Measurements from ENCODE around the gene ESF1.

The ESF1 gene

DNA sequence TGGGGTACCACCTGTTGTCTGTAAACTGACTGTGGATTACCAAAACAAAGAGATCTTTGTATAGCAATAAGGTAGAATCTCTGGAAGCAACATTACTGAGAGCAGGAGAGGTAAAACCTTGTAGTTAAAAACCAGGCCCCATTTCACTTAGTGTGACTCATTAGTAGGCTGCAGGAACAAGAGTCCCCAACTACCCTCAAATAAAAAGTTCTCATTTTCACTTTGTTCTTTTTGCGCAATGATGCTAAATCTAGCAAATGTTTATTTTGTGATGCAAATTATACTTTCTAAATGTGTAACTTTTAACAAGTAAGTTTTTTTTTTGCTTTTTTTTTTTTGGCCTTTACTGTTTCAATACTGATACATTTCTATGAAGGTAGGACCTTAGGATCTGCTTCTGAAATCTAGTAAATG, 67.1 kb downstream of the ESF1 start:
- no peaks in the 10 kb centered on the region for H3K9me3 ChIP-seq (ENCODE audit: control insufficient read depth, low read length)
- no peaks in the 10 kb centered on the region for H3K27me3 ChIP-seq (ENCODE audit: control insufficient read depth in 1 of 2, insufficient read depth in 1 of 2, low read length in 2 of 2)
- no peak overlapping the region for H3K23ac ChIP-seq (ENCODE audit: low read length in 2 of 2)
- no peak overlapping the region for H2BK15ac ChIP-seq (ENCODE audit: low read depth, poor library complexity, severe bottlenecking)
- no peak overlapping the region for H3K9ac ChIP-seq (ENCODE audit: low read length)
- H2BK120ac ChIP-seq (ENCODE audit: low read depth, low read length), result no peak overlapping the region
- no peak overlapping the region for H4K91ac ChIP-seq (ENCODE audit: low read length)
- no CpG with 5 or more reads among the region's 1 CpG for WGBS
- H3K4me3 ChIP-seq (ENCODE audit: insufficient read depth in 1 of 2, low read depth in 1 of 2, low read length in 2 of 2), result no peak overlapping the region
- H3K36me3 ChIP-seq (ENCODE audit: control insufficient read depth in 1 of 2, insufficient read depth in 2 of 2, low read depth in 1 of 2, low read length in 2 of 2), result peaks cover 13 to 47% of the 10 kb centered on the region in 2 experiments
- no peak overlapping the region for H3K27ac ChIP-seq (ENCODE audit: low read length, poor library complexity, severe bottlenecking)
- H4K8ac ChIP-seq (ENCODE audit: low read length), result no peak overlapping the region
- DNase-seq, result no peak
- no peak overlapping the region for H3K4ac ChIP-seq (ENCODE audit: low read depth in 1 of 2, low read length in 2 of 2)
- no peak overlapping the region for H3K4me2 ChIP-seq (ENCODE audit: low read length, poor library complexity, severe bottlenecking)
- H3K14ac ChIP-seq (ENCODE audit: low read length in 2 of 2), result no peak overlapping the region
- H2AFZ ChIP-seq (ENCODE audit: low read depth, low read length), result no peak overlapping the region
- no peak overlapping the region for H3K18ac ChIP-seq (ENCODE audit: low read depth in 1 of 2, low read length in 2 of 2)
- H2AK5ac ChIP-seq (ENCODE audit: low read length, severe bottlenecking), result no peak overlapping the region
- H3K4me1 ChIP-seq (ENCODE audit: control insufficient read depth, insufficient read depth, low read depth, low read length), result no peaks in the 10 kb centered on the region
- peaks cover 8% of the 10 kb centered on the region for H3K79me1 ChIP-seq (replicated peaks; ENCODE audit: low read length, poor library complexity, severe bottlenecking)
- H2BK12ac ChIP-seq (ENCODE audit: low read length in 2 of 2), result no peak overlapping the region
- no peak overlapping the region for H2BK5ac ChIP-seq (ENCODE audit: low read depth, low read length, poor library complexity, severe bottlenecking)

DNA sequence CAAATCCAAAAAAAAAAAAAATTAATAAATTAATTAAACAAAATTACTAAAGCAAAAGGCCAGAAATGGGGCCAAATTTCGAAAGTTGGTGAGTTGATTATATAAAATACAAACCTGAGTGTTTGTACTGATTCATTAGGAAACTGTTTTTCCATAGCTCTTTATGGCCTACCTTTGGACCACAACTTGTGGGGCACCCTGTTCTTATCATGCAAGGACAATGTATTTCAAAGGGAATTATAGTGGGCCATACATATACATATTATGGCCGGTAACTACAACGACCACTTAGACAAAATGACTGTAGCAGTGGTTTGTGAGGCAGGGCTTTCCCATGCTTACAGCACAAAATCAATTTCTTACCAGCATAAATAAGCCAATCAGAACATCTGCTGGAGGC, 69.5 kb downstream of the ESF1 start:
- no peak overlapping the region for H3K4me3 ChIP-seq (ENCODE audit: insufficient read depth in 1 of 2, low read depth in 1 of 2, low read length in 2 of 2)
- H3K79me1 ChIP-seq (replicated peaks; ENCODE audit: low read length, poor library complexity, severe bottlenecking), result peaks cover 3% of the 10 kb centered on the region
- no peak overlapping the region for H3K4ac ChIP-seq (ENCODE audit: low read depth in 1 of 2, low read length in 2 of 2)
- peaks cover 13 to 43% of the 10 kb centered on the region in 2 experiments for H3K36me3 ChIP-seq (ENCODE audit: control insufficient read depth in 1 of 2, insufficient read depth in 2 of 2, low read depth in 1 of 2, low read length in 2 of 2)
- no peak overlapping the region for H2BK5ac ChIP-seq (ENCODE audit: low read depth, low read length, poor library complexity, severe bottlenecking)
- H4K8ac ChIP-seq (ENCODE audit: low read length), result no peak overlapping the region
- H3K9ac ChIP-seq (ENCODE audit: low read length), result no peak overlapping the region
- H2BK15ac ChIP-seq (ENCODE audit: low read depth, poor library complexity, severe bottlenecking), result no peak overlapping the region
- no peak overlapping the region for H2BK12ac ChIP-seq (ENCODE audit: low read length in 2 of 2)
- H3K9me3 ChIP-seq (ENCODE audit: control insufficient read depth, low read length), result peaks cover 8% of the 10 kb centered on the region
- no peak overlapping the region for H3K23ac ChIP-seq (ENCODE audit: low read length in 2 of 2)
- no peaks in the 10 kb centered on the region for H3K27me3 ChIP-seq (ENCODE audit: control insufficient read depth in 1 of 2, insufficient read depth in 1 of 2, low read length in 2 of 2)
- no peak overlapping the region for H4K91ac ChIP-seq (ENCODE audit: low read length)
- no peak overlapping the region for H3K18ac ChIP-seq (ENCODE audit: low read depth in 1 of 2, low read length in 2 of 2)
- no peak overlapping the region for H3K4me2 ChIP-seq (ENCODE audit: low read length, poor library complexity, severe bottlenecking)
- no peak for DNase-seq
- no peak overlapping the region for H3K14ac ChIP-seq (ENCODE audit: low read length in 2 of 2)
- no peak overlapping the region for H3K27ac ChIP-seq (ENCODE audit: low read length, poor library complexity, severe bottlenecking)
- no peak overlapping the region for H2AFZ ChIP-seq (ENCODE audit: low read depth, low read length)
- no peaks in the 10 kb centered on the region for H3K4me1 ChIP-seq (ENCODE audit: control insufficient read depth, insufficient read depth, low read depth, low read length)
- no peak overlapping the region for H2AK5ac ChIP-seq (ENCODE audit: low read length, severe bottlenecking)
- WGBS, result 98% methylated on average over 2 of the region's 3 CpGs
- H2BK120ac ChIP-seq (ENCODE audit: low read depth, low read length), result no peak overlapping the region

DNA sequence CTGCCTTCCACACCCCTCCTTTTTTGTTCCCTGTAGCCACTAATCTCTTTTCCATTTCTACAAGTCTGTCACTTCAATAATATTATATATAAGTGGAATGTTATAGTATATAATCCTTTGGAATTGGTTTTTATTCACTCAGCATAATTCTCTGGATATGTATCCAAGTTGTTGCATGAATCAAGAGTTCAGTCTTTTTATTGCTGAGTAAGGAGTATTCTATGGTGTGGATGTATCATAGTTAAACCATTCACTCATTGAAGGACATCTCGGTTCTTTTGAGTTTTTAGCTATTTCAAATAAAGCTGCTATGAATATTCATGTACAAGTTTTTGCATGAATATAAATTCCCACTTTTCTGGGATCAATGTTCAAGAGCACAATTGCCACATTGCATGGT, 76.5 kb downstream of the ESF1 start:
- H3K4me3 ChIP-seq (ENCODE audit: insufficient read depth in 1 of 2, low read depth in 1 of 2, low read length in 2 of 2), result no peak overlapping the region
- no peak overlapping the region for H3K14ac ChIP-seq (ENCODE audit: low read length in 2 of 2)
- H2BK12ac ChIP-seq (ENCODE audit: low read length in 2 of 2), result no peak overlapping the region
- no peak overlapping the region for H2AK5ac ChIP-seq (ENCODE audit: low read length, severe bottlenecking)
- H3K4me1 ChIP-seq (ENCODE audit: control insufficient read depth, insufficient read depth, low read depth, low read length), result no peaks in the 10 kb centered on the region
- H3K4me2 ChIP-seq (ENCODE audit: low read length, poor library complexity, severe bottlenecking), result no peak overlapping the region
- no peak overlapping the region for H4K91ac ChIP-seq (ENCODE audit: low read length)
- H2BK15ac ChIP-seq (ENCODE audit: low read depth, poor library complexity, severe bottlenecking), result no peak overlapping the region
- H3K9ac ChIP-seq (ENCODE audit: low read length), result no peak overlapping the region
- H3K4ac ChIP-seq (ENCODE audit: low read depth in 1 of 2, low read length in 2 of 2), result no peak overlapping the region
- H3K36me3 ChIP-seq (ENCODE audit: control insufficient read depth in 1 of 2, insufficient read depth in 2 of 2, low read depth in 1 of 2, low read length in 2 of 2), result peaks cover 2 to 3% of the 10 kb centered on the region in 2 experiments
- H4K8ac ChIP-seq (ENCODE audit: low read length), result no peak overlapping the region
- H2AFZ ChIP-seq (ENCODE audit: low read depth, low read length), result no peak overlapping the region
- H3K9me3 ChIP-seq (ENCODE audit: control insufficient read depth, low read length), result peaks cover 8% of the 10 kb centered on the region
- no peak overlapping the region for H3K18ac ChIP-seq (ENCODE audit: low read depth in 1 of 2, low read length in 2 of 2)
- no peaks in the 10 kb centered on the region for H3K27me3 ChIP-seq (ENCODE audit: control insufficient read depth in 1 of 2, insufficient read depth in 1 of 2, low read length in 2 of 2)
- WGBS, result no CpG with 5 or more reads among the region's 1 CpG
- H3K23ac ChIP-seq (ENCODE audit: low read length in 2 of 2), result no peak overlapping the region
- H2BK120ac ChIP-seq (ENCODE audit: low read depth, low read length), result no peak overlapping the region
- DNase-seq, result no peak
- H3K27ac ChIP-seq (ENCODE audit: low read length, poor library complexity, severe bottlenecking), result no peak overlapping the region
- H3K79me1 ChIP-seq (replicated peaks; ENCODE audit: low read length, poor library complexity, severe bottlenecking), result no peaks in the 10 kb centered on the region
- H2BK5ac ChIP-seq (ENCODE audit: low read depth, low read length, poor library complexity, severe bottlenecking), result no peak overlapping the region

DNA sequence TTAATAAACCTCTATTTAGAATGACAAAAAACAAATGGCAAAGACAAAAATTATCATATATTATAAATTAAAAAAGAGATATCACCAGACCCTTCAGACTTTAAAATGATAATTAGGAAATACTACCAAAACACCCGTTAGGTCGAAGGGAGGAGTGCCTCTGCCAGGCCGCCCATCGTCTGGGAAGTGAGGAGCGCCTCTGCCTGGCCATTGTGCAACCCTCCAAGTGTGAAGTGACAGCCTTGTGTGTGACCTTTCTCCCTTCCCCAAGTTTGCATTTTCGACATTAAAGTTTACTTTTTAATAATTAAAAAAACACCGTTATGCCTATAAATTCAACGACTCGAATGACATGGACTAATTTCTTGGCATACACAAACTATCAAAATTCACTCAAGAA, 81.5 kb downstream of the ESF1 start:
- no peak overlapping the region for H4K8ac ChIP-seq (ENCODE audit: low read length)
- 85% methylated on average over 6 of the region's 9 CpGs for WGBS
- no peak overlapping the region for H2BK15ac ChIP-seq (ENCODE audit: low read depth, poor library complexity, severe bottlenecking)
- no peak overlapping the region for H2BK12ac ChIP-seq (ENCODE audit: low read length in 2 of 2)
- no peaks in the 10 kb centered on the region for H3K4me1 ChIP-seq (ENCODE audit: control insufficient read depth, insufficient read depth, low read depth, low read length)
- no peak overlapping the region for H3K27ac ChIP-seq (ENCODE audit: low read length, poor library complexity, severe bottlenecking)
- no peak overlapping the region for H3K23ac ChIP-seq (ENCODE audit: low read length in 2 of 2)
- H3K4me2 ChIP-seq (ENCODE audit: low read length, poor library complexity, severe bottlenecking), result no peak overlapping the region
- DNase-seq, result no peak
- H3K9ac ChIP-seq (ENCODE audit: low read length), result no peak overlapping the region
- no peaks in the 10 kb centered on the region for H3K9me3 ChIP-seq (ENCODE audit: control insufficient read depth, low read length)
- no peaks in the 10 kb centered on the region for H3K79me1 ChIP-seq (replicated peaks; ENCODE audit: low read length, poor library complexity, severe bottlenecking)
- H3K27me3 ChIP-seq (ENCODE audit: control insufficient read depth in 1 of 2, insufficient read depth in 1 of 2, low read length in 2 of 2), result peaks cover 0 to 4% of the 10 kb centered on the region in 2 experiments
- no peak overlapping the region for H2AK5ac ChIP-seq (ENCODE audit: low read length, severe bottlenecking)
- H3K18ac ChIP-seq (ENCODE audit: low read depth in 1 of 2, low read length in 2 of 2), result no peak overlapping the region
- no peaks in the 10 kb centered on the region for H3K36me3 ChIP-seq (ENCODE audit: control insufficient read depth in 1 of 2, insufficient read depth in 2 of 2, low read depth in 1 of 2, low read length in 2 of 2)
- no peak overlapping the region for H2BK120ac ChIP-seq (ENCODE audit: low read depth, low read length)
- no peak overlapping the region for H4K91ac ChIP-seq (ENCODE audit: low read length)
- H3K14ac ChIP-seq (ENCODE audit: low read length in 2 of 2), result no peak overlapping the region
- no peak overlapping the region for H2BK5ac ChIP-seq (ENCODE audit: low read depth, low read length, poor library complexity, severe bottlenecking)
- H3K4ac ChIP-seq (ENCODE audit: low read depth in 1 of 2, low read length in 2 of 2), result no peak overlapping the region
- H3K4me3 ChIP-seq (ENCODE audit: insufficient read depth in 1 of 2, low read depth in 1 of 2, low read length in 2 of 2), result no peak overlapping the region
- no peak overlapping the region for H2AFZ ChIP-seq (ENCODE audit: low read depth, low read length)

All from mesenchymal stem cell (in vitro differentiated cells and primary cell).